Measurements from ENCODE around the gene RACK1. TPM values are rescaled to one million over a fixed set of nuclear protein-coding genes. Genes with fewer than 3 reads are reported as not detected.
A peak's percentile ranks its signal among the peaks of the same experiment; 100 is the strongest.

The RACK1 gene
- total and polyA plus RNA-seq, 2 of the 13 experiments (the other 11 are each of a cell fraction or from before 2014, with no cell fraction given), result 2,514 to 6,141 TPM

DNA sequence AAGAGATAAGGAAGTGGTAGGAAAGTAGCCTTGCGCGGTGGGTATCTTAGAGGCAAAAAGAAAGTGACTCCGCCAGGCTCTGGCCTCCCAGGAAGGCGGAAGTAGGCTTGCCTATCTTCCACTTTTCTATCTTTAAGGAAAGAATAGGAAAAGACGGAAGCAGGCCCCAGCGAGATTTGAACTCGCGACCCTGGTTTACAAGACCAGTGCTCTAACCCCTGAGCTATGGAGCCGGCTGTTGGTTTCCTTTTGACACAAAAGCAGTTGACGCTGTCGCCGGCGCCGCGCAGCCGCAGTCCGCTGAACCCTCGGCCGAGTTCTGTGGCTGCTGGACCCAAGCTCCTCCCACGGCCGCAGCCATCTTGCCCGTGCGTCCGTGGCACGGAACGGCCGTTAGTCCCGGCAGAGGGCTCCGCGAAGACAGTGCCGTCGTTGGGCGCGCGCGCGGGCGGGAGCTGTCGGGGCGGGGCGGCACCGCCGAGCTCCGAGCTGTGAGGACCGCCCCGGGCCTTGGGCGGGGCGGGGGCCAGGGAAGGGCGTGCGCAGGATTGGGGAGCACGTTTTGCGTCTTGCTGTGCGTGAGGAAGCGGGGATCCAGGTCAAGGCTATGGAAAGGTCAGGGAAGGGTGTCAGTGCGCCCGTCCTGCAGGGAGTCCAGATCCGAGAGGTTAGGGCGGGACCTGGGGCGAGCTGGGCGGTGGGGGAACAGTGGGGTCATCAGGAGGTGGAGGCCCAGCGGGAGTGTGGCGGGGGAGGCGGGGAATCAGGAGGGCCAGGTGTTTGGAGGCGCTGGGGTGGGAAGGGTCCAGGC lies 52.0 kb downstream of the RACK1 start (continued):
- TF ChIP-seq GATAD1 (CRISPR knock-in tag; IDR thresholded peaks at IDR 0.05) (peak; percentile 36), FLYWCH1 (CRISPR knock-in tag; IDR thresholded peaks at IDR 0.05) (peak; percentile 84; the same call in 1 of the 2 replicates), TP53 (CRISPR knock-in tag; conservative IDR thresholded peaks at IDR 0.05) (0 out of 2 replicates have a peak, but pooled peaks have one; percentile 40), SP4 (CRISPR knock-in tag; IDR thresholded peaks at IDR 0.05) (peak; percentile 88; the same call in 1 of the 2 replicates), POGZ (CRISPR knock-in tag; IDR thresholded peaks at IDR 0.05) (no peak), MTF1 (CRISPR knock-in tag; IDR thresholded peaks at IDR 0.05) (no peak), SNAI1 (CRISPR knock-in tag; IDR thresholded peaks at IDR 0.05; ENCODE audit: borderline replicate concordance) (no peak; the same call in 1 of the 2 replicates), NBN (conservative IDR thresholded peaks at IDR 0.05) (no peak), ZNF644 (CRISPR knock-in tag; IDR thresholded peaks at IDR 0.05; ENCODE audit: low read depth) (no peak), TBL1XR1 (IDR thresholded peaks at IDR 0.05; ENCODE audit: borderline replicate concordance, low read length, partially characterized antibody) (peak; percentile 58), NFYB (CRISPR knock-in tag; IDR thresholded peaks at IDR 0.05) (no peak; the same call in 1 of the 2 replicates)
- TF ChIP-seq, protein P1, sequence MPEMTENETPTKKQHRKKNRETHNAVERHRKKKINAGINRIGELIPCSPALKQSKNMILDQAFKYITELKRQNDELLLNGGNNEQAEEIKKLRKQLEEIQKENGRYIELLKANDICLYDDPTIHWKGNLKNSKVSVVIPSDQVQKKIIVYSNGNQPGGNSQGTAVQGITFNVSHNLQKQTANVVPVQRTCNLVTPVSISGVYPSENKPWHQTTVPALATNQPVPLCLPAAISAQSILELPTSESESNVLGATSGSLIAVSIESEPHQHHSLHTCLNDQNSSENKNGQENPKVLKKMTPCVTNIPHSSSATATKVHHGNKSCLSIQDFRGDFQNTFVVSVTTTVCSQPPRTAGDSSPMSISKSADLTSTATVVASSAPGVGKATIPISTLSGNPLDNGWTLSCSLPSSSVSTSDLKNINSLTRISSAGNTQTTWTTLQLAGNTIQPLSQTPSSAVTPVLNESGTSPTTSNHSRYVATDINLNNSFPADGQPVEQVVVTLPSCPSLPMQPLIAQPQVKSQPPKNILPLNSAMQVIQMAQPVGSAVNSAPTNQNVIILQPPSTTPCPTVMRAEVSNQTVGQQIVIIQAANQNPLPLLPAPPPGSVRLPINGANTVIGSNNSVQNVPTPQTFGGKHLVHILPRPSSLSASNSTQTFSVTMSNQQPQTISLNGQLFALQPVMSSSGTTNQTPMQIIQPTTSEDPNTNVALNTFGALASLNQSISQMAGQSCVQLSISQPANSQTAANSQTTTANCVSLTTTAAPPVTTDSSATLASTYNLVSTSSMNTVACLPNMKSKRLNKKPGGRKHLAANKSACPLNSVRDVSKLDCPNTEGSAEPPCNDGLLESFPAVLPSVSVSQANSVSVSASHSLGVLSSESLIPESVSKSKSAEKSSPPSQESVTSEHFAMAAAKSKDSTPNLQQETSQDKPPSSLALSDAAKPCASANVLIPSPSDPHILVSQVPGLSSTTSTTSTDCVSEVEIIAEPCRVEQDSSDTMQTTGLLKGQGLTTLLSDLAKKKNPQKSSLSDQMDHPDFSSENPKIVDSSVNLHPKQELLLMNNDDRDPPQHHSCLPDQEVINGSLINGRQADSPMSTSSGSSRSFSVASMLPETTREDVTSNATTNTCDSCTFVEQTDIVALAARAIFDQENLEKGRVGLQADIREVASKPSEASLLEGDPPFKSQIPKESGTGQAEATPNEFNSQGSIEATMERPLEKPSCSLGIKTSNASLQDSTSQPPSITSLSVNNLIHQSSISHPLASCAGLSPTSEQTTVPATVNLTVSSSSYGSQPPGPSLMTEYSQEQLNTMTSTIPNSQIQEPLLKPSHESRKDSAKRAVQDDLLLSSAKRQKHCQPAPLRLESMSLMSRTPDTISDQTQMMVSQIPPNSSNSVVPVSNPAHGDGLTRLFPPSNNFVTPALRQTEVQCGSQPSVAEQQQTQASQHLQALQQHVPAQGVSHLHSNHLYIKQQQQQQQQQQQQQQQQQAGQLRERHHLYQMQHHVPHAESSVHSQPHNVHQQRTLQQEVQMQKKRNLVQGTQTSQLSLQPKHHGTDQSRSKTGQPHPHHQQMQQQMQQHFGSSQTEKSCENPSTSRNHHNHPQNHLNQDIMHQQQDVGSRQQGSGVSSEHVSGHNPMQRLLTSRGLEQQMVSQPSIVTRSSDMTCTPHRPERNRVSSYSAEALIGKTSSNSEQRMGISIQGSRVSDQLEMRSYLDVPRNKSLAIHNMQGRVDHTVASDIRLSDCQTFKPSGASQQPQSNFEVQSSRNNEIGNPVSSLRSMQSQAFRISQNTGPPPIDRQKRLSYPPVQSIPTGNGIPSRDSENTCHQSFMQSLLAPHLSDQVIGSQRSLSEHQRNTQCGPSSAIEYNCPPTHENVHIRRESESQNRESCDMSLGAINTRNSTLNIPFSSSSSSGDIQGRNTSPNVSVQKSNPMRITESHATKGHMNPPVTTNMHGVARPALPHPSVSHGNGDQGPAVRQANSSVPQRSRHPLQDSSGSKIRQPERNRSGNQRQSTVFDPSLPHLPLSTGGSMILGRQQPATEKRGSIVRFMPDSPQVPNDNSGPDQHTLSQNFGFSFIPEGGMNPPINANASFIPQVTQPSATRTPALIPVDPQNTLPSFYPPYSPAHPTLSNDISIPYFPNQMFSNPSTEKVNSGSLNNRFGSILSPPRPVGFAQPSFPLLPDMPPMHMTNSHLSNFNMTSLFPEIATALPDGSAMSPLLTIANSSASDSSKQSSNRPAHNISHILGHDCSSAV (CRISPR knock-in tag; IDR thresholded peaks at IDR 0.05; ENCODE audit: borderline replicate concordance), result peak; percentile 21; the same call in 1 of the 2 replicates
- TF ChIP-seq, protein P2, sequence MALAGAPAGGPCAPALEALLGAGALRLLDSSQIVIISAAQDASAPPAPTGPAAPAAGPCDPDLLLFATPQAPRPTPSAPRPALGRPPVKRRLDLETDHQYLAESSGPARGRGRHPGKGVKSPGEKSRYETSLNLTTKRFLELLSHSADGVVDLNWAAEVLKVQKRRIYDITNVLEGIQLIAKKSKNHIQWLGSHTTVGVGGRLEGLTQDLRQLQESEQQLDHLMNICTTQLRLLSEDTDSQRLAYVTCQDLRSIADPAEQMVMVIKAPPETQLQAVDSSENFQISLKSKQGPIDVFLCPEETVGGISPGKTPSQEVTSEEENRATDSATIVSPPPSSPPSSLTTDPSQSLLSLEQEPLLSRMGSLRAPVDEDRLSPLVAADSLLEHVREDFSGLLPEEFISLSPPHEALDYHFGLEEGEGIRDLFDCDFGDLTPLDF (CRISPR knock-in tag; IDR thresholded peaks at IDR 0.05), result peak; percentile 53; the same call in 1 of the 2 replicates
- TF ChIP-seq, protein P3, sequence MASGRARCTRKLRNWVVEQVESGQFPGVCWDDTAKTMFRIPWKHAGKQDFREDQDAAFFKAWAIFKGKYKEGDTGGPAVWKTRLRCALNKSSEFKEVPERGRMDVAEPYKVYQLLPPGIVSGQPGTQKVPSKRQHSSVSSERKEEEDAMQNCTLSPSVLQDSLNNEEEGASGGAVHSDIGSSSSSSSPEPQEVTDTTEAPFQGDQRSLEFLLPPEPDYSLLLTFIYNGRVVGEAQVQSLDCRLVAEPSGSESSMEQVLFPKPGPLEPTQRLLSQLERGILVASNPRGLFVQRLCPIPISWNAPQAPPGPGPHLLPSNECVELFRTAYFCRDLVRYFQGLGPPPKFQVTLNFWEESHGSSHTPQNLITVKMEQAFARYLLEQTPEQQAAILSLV (CRISPR knock-in tag; IDR thresholded peaks at IDR 0.05; ENCODE audit: borderline replicate concordance), result peak; percentile 79
- TF ChIP-seq, protein P4, sequence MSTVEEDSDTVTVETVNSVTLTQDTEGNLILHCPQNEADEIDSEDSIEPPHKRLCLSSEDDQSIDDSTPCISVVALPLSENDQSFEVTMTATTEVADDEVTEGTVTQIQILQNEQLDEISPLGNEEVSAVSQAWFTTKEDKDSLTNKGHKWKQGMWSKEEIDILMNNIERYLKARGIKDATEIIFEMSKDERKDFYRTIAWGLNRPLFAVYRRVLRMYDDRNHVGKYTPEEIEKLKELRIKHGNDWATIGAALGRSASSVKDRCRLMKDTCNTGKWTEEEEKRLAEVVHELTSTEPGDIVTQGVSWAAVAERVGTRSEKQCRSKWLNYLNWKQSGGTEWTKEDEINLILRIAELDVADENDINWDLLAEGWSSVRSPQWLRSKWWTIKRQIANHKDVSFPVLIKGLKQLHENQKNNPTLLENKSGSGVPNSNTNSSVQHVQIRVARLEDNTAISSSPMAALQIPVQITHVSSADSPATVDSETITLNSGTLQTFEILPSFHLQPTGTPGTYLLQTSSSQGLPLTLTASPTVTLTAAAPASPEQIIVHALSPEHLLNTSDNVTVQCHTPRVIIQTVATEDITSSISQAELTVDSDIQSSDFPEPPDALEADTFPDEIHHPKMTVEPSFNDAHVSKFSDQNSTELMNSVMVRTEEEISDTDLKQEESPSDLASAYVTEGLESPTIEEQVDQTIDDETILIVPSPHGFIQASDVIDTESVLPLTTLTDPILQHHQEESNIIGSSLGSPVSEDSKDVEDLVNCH (CRISPR knock-in tag; IDR thresholded peaks at IDR 0.05), result no peak

Data from HepG2 (cell line).